HepG2 (cell line): Measurements from ENCODE around the gene ZNF860. TPM values are rescaled to one million over a fixed set of nuclear protein-coding genes. Genes with fewer than 3 reads are reported as not detected.

Experiments
- ADNP ChIP-seq: sonication (generic); formaldehyde crosslinking; IDR thresholded peaks from 2 replicates; pipeline ENCODE4 v1.4.0; 2020; ENCODE audit warnings: missing genetic modification reagents
- KMT2B ChIP-seq: IDR thresholded peaks from 2 replicates; pipeline ENCODE4 v1.6.1; 2016; ENCODE audit warnings: missing genetic modification reagents, missing compliant biosample characterization
- YEATS2 ChIP-seq: sonication (generic); formaldehyde crosslinking; IDR thresholded peaks from 2 replicates; pipeline ENCODE4 v1.4.0; 2020; ENCODE audit warnings: missing genetic modification reagents, borderline replicate concordance
- ZNF207 ChIP-seq: fragments of 450-650 bp; IDR thresholded peaks from 2 replicates; pipeline ENCODE4 v1.6.1; 2016; ENCODE audit warnings: antibody characterized with exemption, borderline replicate concordance
- ZNF367 ChIP-seq: sonication (generic); formaldehyde crosslinking; IDR thresholded peaks from 2 replicates; pipeline ENCODE4 v1.4.0; 2020; ENCODE audit warnings: missing genetic modification reagents, borderline replicate concordance
- polyA plus RNA-seq, 8 experiments: library from polyadenylated mRNA; depleted of rRNA in 3 of 8; stranded (reverse) in 7 of 8; unstranded in 1 of 8; fragments of >200 nt; fragmentation: Illumina TruSeq in 4 of 8; extraction: Trizol in 4 of 8; gene quantifications; 2 replicates each; pipeline versions ENCODE4 v1.2.1 to v1.2.3, GENCODE V29; 2011 to 2016; ENCODE audit warnings: low read depth in 4 of 8, missing spikeins in 1 of 8, mixed read lengths in 1 of 8; ENCODE audit not compliant: insufficient read depth in 1 of 8
- total RNA-seq, 5 experiments: library from RNA; depleted of rRNA; stranded (reverse); fragments of >200 nt; fragmentation: Illumina TruSeq; extraction: Trizol; gene quantifications; 2 replicates each; pipeline ENCODE4 v1.2.3, GENCODE V29; 2016; ENCODE audit warnings: low read depth in 1 of 5
- TF ChIP-seq, protein P1 (sequence below): sonication (generic); formaldehyde crosslinking; IDR thresholded peaks from 2 replicates; pipeline ENCODE4 v1.5.1; 2020; ENCODE audit warnings: mild to moderate bottlenecking, missing genetic modification reagents, borderline replicate concordance
- TF ChIP-seq, protein P2 (sequence below): IDR thresholded peaks from 2 replicates; pipeline ENCODE4 v1.6.1; 2016; ENCODE audit warnings: missing compliant biosample characterization, missing genetic modification reagents, borderline replicate concordance
- TF ChIP-seq, protein P3 (sequence below): sonication (generic); formaldehyde crosslinking; IDR thresholded peaks from 2 replicates; pipeline ENCODE4 v1.4.0; 2020; ENCODE audit warnings: missing genetic modification reagents, borderline replicate concordance
- TF ChIP-seq, protein P4 (sequence below): sonication (generic); formaldehyde crosslinking; IDR thresholded peaks from 2 replicates; pipeline ENCODE4 v1.5.0; 2020; ENCODE audit warnings: mild to moderate bottlenecking, missing genetic modification reagents
- TF ChIP-seq, protein P5 (sequence below): sonication (generic); formaldehyde crosslinking; IDR thresholded peaks from 2 replicates; pipeline ENCODE4; 2020; ENCODE audit warnings: missing genetic modification reagents, mild to moderate bottlenecking, borderline replicate concordance

The ZNF860 gene
- total and polyA plus RNA-seq, 2 of the 13 experiments (the other 11 are each of a cell fraction or from before 2014, with no cell fraction given) = 0.55 to 0.73 TPM

DNA sequence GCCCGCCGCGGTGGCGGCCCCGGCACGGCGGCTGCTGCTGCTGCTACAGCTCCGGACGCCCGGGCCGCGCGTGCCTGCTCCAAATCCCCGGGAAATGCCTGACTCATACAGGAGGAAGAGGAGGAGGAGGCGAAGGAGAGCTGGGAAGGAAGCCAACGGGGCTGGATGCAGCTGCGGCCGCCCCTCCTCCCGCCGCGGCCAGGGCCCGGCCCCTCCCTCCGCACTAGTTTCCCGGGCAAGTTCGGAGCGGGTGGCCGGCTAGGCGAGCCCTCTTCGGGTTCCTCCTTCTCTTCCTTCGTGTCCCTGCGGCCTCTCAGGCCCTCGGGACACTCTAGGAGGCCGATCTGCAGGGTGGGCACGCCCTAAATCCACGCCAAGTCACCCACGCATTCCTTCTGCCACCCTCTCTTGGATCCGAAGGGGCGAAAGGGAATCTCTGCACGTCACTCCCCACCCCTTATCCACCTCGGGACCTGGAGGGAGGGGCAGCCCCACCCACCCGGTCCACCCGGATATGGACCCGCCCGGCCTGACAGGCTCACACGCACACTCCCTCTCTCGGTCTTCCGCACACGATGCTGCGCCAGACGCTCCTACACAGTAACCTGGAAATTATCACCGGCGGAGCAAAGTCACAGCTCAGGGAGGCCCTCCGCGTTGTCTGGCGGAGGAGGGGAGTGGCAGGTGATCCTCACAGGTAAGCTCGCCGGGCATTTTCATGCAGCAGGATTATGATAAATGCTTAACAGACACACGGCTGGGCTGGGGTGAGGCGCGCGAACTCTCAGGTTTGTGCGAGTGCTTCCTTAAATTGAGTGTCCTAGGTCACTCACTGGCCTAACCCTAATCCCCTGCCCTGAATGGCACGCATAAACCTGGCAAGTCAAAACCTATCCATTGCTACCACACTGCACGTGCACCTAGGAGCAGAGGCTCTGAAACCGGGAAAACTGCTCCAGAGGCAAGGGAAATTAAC is at the start of gene ZNF860, which contains the start of gene OSBPL10 (continued):
- TF ChIP-seq, protein P1, sequence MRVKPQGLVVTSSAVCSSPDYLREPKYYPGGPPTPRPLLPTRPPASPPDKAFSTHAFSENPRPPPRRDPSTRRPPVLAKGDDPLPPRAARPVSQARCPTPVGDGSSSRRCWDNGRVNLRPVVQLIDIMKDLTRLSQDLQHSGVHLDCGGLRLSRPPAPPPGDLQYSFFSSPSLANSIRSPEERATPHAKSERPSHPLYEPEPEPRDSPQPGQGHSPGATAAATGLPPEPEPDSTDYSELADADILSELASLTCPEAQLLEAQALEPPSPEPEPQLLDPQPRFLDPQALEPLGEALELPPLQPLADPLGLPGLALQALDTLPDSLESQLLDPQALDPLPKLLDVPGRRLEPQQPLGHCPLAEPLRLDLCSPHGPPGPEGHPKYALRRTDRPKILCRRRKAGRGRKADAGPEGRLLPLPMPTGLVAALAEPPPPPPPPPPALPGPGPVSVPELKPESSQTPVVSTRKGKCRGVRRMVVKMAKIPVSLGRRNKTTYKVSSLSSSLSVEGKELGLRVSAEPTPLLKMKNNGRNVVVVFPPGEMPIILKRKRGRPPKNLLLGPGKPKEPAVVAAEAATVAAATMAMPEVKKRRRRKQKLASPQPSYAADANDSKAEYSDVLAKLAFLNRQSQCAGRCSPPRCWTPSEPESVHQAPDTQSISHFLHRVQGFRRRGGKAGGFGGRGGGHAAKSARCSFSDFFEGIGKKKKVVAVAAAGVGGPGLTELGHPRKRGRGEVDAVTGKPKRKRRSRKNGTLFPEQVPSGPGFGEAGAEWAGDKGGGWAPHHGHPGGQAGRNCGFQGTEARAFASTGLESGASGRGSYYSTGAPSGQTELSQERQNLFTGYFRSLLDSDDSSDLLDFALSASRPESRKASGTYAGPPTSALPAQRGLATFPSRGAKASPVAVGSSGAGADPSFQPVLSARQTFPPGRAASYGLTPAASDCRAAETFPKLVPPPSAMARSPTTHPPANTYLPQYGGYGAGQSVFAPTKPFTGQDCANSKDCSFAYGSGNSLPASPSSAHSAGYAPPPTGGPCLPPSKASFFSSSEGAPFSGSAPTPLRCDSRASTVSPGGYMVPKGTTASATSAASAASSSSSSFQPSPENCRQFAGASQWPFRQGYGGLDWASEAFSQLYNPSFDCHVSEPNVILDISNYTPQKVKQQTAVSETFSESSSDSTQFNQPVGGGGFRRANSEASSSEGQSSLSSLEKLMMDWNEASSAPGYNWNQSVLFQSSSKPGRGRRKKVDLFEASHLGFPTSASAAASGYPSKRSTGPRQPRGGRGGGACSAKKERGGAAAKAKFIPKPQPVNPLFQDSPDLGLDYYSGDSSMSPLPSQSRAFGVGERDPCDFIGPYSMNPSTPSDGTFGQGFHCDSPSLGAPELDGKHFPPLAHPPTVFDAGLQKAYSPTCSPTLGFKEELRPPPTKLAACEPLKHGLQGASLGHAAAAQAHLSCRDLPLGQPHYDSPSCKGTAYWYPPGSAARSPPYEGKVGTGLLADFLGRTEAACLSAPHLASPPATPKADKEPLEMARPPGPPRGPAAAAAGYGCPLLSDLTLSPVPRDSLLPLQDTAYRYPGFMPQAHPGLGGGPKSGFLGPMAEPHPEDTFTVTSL (CRISPR knock-in tag) = no peak
- TF ChIP-seq, protein P2, sequence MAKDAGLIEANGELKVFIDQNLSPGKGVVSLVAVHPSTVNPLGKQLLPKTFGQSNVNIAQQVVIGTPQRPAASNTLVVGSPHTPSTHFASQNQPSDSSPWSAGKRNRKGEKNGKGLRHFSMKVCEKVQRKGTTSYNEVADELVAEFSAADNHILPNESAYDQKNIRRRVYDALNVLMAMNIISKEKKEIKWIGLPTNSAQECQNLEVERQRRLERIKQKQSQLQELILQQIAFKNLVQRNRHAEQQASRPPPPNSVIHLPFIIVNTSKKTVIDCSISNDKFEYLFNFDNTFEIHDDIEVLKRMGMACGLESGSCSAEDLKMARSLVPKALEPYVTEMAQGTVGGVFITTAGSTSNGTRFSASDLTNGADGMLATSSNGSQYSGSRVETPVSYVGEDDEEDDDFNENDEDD = peak; percentile 39; the same call in 1 of the 2 replicates
- TF ChIP-seq ZNF367 (CRISPR knock-in tag) (no peak), YEATS2 (CRISPR knock-in tag) (peak; percentile 19; the same call in 1 of the 2 replicates), ZNF207 (no peak), KMT2B (peak; percentile 49; the same call in 1 of the 2 replicates), ADNP (CRISPR knock-in tag) (no peak)
- TF ChIP-seq, protein P3, sequence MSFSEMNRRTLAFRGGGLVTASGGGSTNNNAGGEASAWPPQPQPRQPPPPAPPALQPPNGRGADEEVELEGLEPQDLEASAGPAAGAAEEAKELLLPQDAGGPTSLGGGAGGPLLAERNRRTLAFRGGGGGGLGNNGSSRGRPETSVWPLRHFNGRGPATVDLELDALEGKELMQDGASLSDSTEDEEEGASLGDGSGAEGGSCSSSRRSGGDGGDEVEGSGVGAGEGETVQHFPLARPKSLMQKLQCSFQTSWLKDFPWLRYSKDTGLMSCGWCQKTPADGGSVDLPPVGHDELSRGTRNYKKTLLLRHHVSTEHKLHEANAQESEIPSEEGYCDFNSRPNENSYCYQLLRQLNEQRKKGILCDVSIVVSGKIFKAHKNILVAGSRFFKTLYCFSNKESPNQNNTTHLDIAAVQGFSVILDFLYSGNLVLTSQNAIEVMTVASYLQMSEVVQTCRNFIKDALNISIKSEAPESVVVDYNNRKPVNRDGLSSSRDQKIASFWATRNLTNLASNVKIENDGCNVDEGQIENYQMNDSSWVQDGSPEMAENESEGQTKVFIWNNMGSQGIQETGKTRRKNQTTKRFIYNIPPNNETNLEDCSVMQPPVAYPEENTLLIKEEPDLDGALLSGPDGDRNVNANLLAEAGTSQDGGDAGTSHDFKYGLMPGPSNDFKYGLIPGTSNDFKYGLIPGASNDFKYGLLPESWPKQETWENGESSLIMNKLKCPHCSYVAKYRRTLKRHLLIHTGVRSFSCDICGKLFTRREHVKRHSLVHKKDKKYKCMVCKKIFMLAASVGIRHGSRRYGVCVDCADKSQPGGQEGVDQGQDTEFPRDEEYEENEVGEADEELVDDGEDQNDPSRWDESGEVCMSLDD (CRISPR knock-in tag) = no peak
- TF ChIP-seq, protein P4, sequence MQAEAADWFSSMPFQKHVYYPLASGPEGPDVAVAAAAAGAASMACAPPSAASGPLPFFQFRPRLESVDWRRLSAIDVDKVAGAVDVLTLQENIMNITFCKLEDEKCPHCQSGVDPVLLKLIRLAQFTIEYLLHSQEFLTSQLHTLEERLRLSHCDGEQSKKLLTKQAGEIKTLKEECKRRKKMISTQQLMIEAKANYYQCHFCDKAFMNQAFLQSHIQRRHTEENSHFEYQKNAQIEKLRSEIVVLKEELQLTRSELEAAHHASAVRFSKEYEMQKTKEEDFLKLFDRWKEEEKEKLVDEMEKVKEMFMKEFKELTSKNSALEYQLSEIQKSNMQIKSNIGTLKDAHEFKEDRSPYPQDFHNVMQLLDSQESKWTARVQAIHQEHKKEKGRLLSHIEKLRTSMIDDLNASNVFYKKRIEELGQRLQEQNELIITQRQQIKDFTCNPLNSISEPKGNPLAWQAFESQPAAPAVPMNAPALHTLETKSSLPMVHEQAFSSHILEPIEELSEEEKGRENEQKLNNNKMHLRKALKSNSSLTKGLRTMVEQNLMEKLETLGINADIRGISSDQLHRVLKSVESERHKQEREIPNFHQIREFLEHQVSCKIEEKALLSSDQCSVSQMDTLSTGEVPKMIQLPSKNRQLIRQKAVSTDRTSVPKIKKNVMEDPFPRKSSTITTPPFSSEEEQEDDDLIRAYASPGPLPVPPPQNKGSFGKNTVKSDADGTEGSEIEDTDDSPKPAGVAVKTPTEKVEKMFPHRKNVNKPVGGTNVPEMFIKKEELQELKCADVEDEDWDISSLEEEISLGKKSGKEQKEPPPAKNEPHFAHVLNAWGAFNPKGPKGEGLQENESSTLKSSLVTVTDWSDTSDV (CRISPR knock-in tag) = no peak
- TF ChIP-seq, protein P5, sequence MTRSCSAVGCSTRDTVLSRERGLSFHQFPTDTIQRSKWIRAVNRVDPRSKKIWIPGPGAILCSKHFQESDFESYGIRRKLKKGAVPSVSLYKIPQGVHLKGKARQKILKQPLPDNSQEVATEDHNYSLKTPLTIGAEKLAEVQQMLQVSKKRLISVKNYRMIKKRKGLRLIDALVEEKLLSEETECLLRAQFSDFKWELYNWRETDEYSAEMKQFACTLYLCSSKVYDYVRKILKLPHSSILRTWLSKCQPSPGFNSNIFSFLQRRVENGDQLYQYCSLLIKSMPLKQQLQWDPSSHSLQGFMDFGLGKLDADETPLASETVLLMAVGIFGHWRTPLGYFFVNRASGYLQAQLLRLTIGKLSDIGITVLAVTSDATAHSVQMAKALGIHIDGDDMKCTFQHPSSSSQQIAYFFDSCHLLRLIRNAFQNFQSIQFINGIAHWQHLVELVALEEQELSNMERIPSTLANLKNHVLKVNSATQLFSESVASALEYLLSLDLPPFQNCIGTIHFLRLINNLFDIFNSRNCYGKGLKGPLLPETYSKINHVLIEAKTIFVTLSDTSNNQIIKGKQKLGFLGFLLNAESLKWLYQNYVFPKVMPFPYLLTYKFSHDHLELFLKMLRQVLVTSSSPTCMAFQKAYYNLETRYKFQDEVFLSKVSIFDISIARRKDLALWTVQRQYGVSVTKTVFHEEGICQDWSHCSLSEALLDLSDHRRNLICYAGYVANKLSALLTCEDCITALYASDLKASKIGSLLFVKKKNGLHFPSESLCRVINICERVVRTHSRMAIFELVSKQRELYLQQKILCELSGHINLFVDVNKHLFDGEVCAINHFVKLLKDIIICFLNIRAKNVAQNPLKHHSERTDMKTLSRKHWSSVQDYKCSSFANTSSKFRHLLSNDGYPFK (CRISPR knock-in tag) = no peak
